Measurements from ENCODE around the gene SLC9A9. TPM values are rescaled to one million over a fixed set of nuclear protein-coding genes. Genes with fewer than 3 reads are reported as not detected.

SLC9A9 gene
- total and polyA plus RNA-seq, 10 donors: 10.8 to 58.2 (median 44.7) TPM

GRCh38 chr3:143650120-143650519 is 198.1 kb downstream of the SLC9A9 start:
- intact Hi-C loops (cut with DNase I; ENCODE audit: low total_unique reads): no loop called here
- peaks cover 0 to 27% (median 0%) of the 10 kb centered on the region in 6 donors for H3K36me3 ChIP-seq
- H3K4me1 ChIP-seq: peaks cover 0 to 12% (median 0%) of the 10 kb centered on the region in 6 donors
- TF ChIP-seq POLR2AphosphoS5 (IDR thresholded peaks at IDR 0.05) (no peak), POLR2A (IDR thresholded peaks at IDR 0.05) (no peak), CTCF (IDR thresholded peaks at IDR 0.05 in 8 of 11, conservative IDR thresholded peaks at IDR 0.05 in 3 of 11) (no peak)
- 84 to 94% (median 85%) methylated on average over 2 of the region's 2 CpGs for WGBS, 5 donors
- no peaks in the 10 kb centered on the region for H3K27me3 ChIP-seq (replicated peaks in 1 of 7)
- no peaks in the 10 kb centered on the region for H3K9me3 ChIP-seq
- DNase-seq: no peak
- no peak overlapping the region for H3K27ac ChIP-seq
- H3K4me3 ChIP-seq: no peak overlapping the region

- DNase-seq: no peak
- intact Hi-C loops (cut with DNase I; ENCODE audit: low total_unique reads): no loop called here
- TF ChIP-seq CTCF (IDR thresholded peaks at IDR 0.05 in 8 of 11, conservative IDR thresholded peaks at IDR 0.05 in 3 of 11): no peak
- TF ChIP-seq POLR2AphosphoS5 (IDR thresholded peaks at IDR 0.05): no peak
- TF ChIP-seq POLR2A (IDR thresholded peaks at IDR 0.05): no peak
- Histone ChIP-seq H3K36me3 (peaks cover 0 to 25% (median 0%) of the 10 kb centered on the region in 6 donors), H3K4me1 (peaks cover 0 to 17% (median 0%) of the 10 kb centered on the region in 6 donors), H3K27me3 (replicated peaks in 1 of 7) (no peaks in the 10 kb centered on the region), H3K4me3 (no peak overlapping the region), H3K9me3 (no peaks in the 10 kb centered on the region), H3K27ac (no peak overlapping the region)
- 91 to 95% (median 94%) methylated on average over 7 of the region's 7 CpGs for WGBS, 5 donors
Observed at GRCh38 chr3:143648708-143649107, 199.6 kb downstream of the SLC9A9 start.

GRCh38 chr3:143648218-143648617 is 200.1 kb downstream of the SLC9A9 start:
- no peak for DNase-seq
- WGBS, 5 donors: 90 to 97% (median 97%) methylated on average over 14 of the region's 14 CpGs
- peaks cover 0 to 25% (median 0%) of the 10 kb centered on the region in 6 donors for H3K36me3 ChIP-seq
- peaks cover 0 to 17% (median 0%) of the 10 kb centered on the region in 6 donors for H3K4me1 ChIP-seq
- intact Hi-C loops (cut with DNase I; ENCODE audit: low total_unique reads): no loop called here
- no peak overlapping the region for H3K27ac ChIP-seq
- no peaks in the 10 kb centered on the region for H3K27me3 ChIP-seq (replicated peaks in 1 of 7)
- H3K9me3 ChIP-seq: no peaks in the 10 kb centered on the region
- H3K4me3 ChIP-seq: no peak overlapping the region
- TF ChIP-seq POLR2AphosphoS5 (IDR thresholded peaks at IDR 0.05) (no peak), POLR2A (IDR thresholded peaks at IDR 0.05) (no peak), CTCF (IDR thresholded peaks at IDR 0.05 in 8 of 11, conservative IDR thresholded peaks at IDR 0.05 in 3 of 11) (no peak)

GRCh38 chr3:143644370-143645089 is 203.7 kb downstream of the SLC9A9 start:
- no peak overlapping the region for H3K4me3 ChIP-seq
- no peak for TF ChIP-seq POLR2AphosphoS5 (IDR thresholded peaks at IDR 0.05)
- peak in 8 of 11 experiments; percentile 20 to 63 (median 50) for TF ChIP-seq CTCF (IDR thresholded peaks at IDR 0.05 in 8 of 11, conservative IDR thresholded peaks at IDR 0.05 in 3 of 11)
- peaks cover 0 to 8% (median 2%) of the 10 kb centered on the region in 8 donors for H3K9me3 ChIP-seq
- peaks cover 0 to 8% (median 0%) of the 10 kb centered on the region in 6 donors for H3K4me1 ChIP-seq
- H3K27me3 ChIP-seq (replicated peaks in 1 of 7): no peaks in the 10 kb centered on the region
- WGBS, 5 donors: 75 to 80% (median 79%) methylated on average over 4 of the region's 4 CpGs
- H3K27ac ChIP-seq: no peak overlapping the region
- peaks cover 0 to 4% (median 0%) of the 10 kb centered on the region in 6 donors for H3K36me3 ChIP-seq
- intact Hi-C loops (cut with DNase I; ENCODE audit: low total_unique reads): no loop called here
- DNase-seq: no peak
